ENCODE data around the gene CXCR6.
A peak's percentile ranks its signal among the peaks of the same experiment; 100 is the strongest.

The CXCR6 gene

GRCh38 chr3:45908761-45909160 is 34.5 kb upstream of the CXCR6 start:
- H3K4me2 ChIP-seq: peak overlapping the region in 10 of 11 experiments; percentile 19 to 73 (median 65); a peak in 15 of 22 replicates
- no peaks in the 10 kb centered on the region for H3K27me3 ChIP-seq
- H3K27ac ChIP-seq: no peak overlapping the region
- peaks cover 22 to 34% (median 31%) of the 10 kb centered on the region in 10 experiments for H3K4me1 ChIP-seq
- H4K20me1 ChIP-seq: no peaks in the 10 kb centered on the region
- H3K4me3 ChIP-seq: no peak overlapping the region
- no peak overlapping the region for H3K9ac ChIP-seq
- no peak for TF ChIP-seq Cebpa-rat (IDR thresholded peaks at IDR 0.05)
- H3K9me3 ChIP-seq (replicated peaks in 1 of 11): peaks cover 0 to 31% (median 6%) of the 10 kb centered on the region in 11 experiments; a peak in 10 of 22 replicates
- no peaks in the 10 kb centered on the region for H3K36me3 ChIP-seq

- no peak overlapping the region; a peak in 2 of 22 replicates for H3K27ac ChIP-seq
- H3K36me3 ChIP-seq: no peaks in the 10 kb centered on the region
- H3K27me3 ChIP-seq: no peaks in the 10 kb centered on the region
- H3K4me3 ChIP-seq: no peak overlapping the region
- H3K9ac ChIP-seq: no peak overlapping the region
- peak overlapping the region; percentile 19 to 73 (median 67) for H3K4me2 ChIP-seq
- H4K20me1 ChIP-seq: no peaks in the 10 kb centered on the region
- H3K9me3 ChIP-seq (replicated peaks in 1 of 11): peaks cover 0 to 27% (median 6%) of the 10 kb centered on the region in 11 experiments; a peak in 10 of 22 replicates
- H3K4me1 ChIP-seq: peaks cover 23 to 40% (median 34%) of the 10 kb centered on the region in 10 experiments
- no peak for TF ChIP-seq Cebpa-rat (IDR thresholded peaks at IDR 0.05)
Observed at GRCh38 chr3:45909542-45909941, 33.7 kb upstream of the CXCR6 start.

GRCh38 chr3:45910892-45911291 is 32.4 kb upstream of the CXCR6 start:
- Histone ChIP-seq H4K20me1 (no peaks in the 10 kb centered on the region), H3K4me2 (peak overlapping the region in 6 of 11 experiments; percentile 18 to 66 (median 46); a peak in 7 of 22 replicates), H3K9me3 (replicated peaks in 1 of 11) (peaks cover 0 to 13% (median 2%) of the 10 kb centered on the region in 11 experiments; a peak in 10 of 22 replicates), H3K36me3 (no peaks in the 10 kb centered on the region), H3K27ac (no peak overlapping the region), H3K4me3 (no peak overlapping the region), H3K27me3 (no peaks in the 10 kb centered on the region), H3K9ac (no peak overlapping the region), H3K4me1 (peaks cover 37 to 54% (median 47%) of the 10 kb centered on the region in 10 experiments)
- no peak for TF ChIP-seq Cebpa-rat (IDR thresholded peaks at IDR 0.05)

- TF ChIP-seq Cebpa-rat (IDR thresholded peaks at IDR 0.05): no peak
- H3K36me3 ChIP-seq: no peaks in the 10 kb centered on the region
Observed at GRCh38 chr3:45911511-45912226, 31.6 kb upstream of the CXCR6 start.

GRCh38 chr3:45912435-45912834 is 30.8 kb upstream of the CXCR6 start:
- Histone ChIP-seq H3K9ac (no peak overlapping the region), H3K27ac (no peak overlapping the region), H3K4me3 (no peak overlapping the region), H3K36me3 (peaks cover 0 to 3% (median 0%) of the 10 kb centered on the region in 11 experiments; a peak in 2 of 22 replicates), H3K27me3 (no peaks in the 10 kb centered on the region), H3K4me1 (peaks cover 46 to 69% (median 62%) of the 10 kb centered on the region in 10 experiments), H4K20me1 (no peaks in the 10 kb centered on the region), H3K4me2 (0 out of 22 replicates have a peak overlapping the region, but pooled peaks of 2 of the 11 experiments have one; percentile 27 to 41), H3K9me3 (replicated peaks in 1 of 11) (peaks cover 0 to 4% (median 0%) of the 10 kb centered on the region in 11 experiments; a peak in 1 of 22 replicates)
- no peak for TF ChIP-seq Cebpa-rat (IDR thresholded peaks at IDR 0.05)

More at GRCh38 chr3:45911511-45912226, 31.6 kb upstream of the CXCR6 start:
- Histone ChIP-seq H3K9ac (no peak overlapping the region), H4K20me1 (no peaks in the 10 kb centered on the region), H3K4me2 (peak overlapping the region; percentile 4 to 66 (median 26); a peak in 19 of 22 replicates), H3K9me3 (replicated peaks in 1 of 11) (peaks cover 0 to 5% (median 0%) of the 10 kb centered on the region in 11 experiments; a peak in 6 of 22 replicates), H3K4me3 (no peak overlapping the region), H3K27me3 (no peaks in the 10 kb centered on the region), H3K27ac (no peak overlapping the region), H3K4me1 (peaks cover 44 to 61% (median 55%) of the 10 kb centered on the region in 10 experiments)

GRCh38 chr3:45914362-45915058 is 28.8 kb upstream of the CXCR6 start:
- H3K9ac ChIP-seq: peak overlapping the region in 4 of 11 experiments; percentile 65 to 74 (median 66); a peak in 7 of 22 replicates
- TF ChIP-seq Cebpa-rat (IDR thresholded peaks at IDR 0.05): no peak
- no peaks in the 10 kb centered on the region for H4K20me1 ChIP-seq
- H3K4me1 ChIP-seq: peaks cover 37 to 60% (median 47%) of the 10 kb centered on the region in 10 experiments
- peak overlapping the region in 7 of 11 experiments; percentile 52 to 81 (median 74); a peak in 11 of 22 replicates for H3K27ac ChIP-seq
- peak overlapping the region; percentile 68 to 88 (median 79) for H3K4me2 ChIP-seq
- H3K9me3 ChIP-seq (replicated peaks in 1 of 11): peaks cover 0 to 4% (median 0%) of the 10 kb centered on the region in 11 experiments; a peak in 1 of 22 replicates
- peaks cover 0 to 22% (median 12%) of the 10 kb centered on the region in 11 experiments; a peak in 14 of 22 replicates for H3K36me3 ChIP-seq
- H3K27me3 ChIP-seq: no peaks in the 10 kb centered on the region
- no peak overlapping the region for H3K4me3 ChIP-seq

- no peak for TF ChIP-seq Cebpa-rat (IDR thresholded peaks at IDR 0.05)
- Histone ChIP-seq H3K4me1 (peaks cover 33 to 54% (median 42%) of the 10 kb centered on the region in 10 experiments), H3K4me3 (peak overlapping the region in 2 of 10 experiments; percentile 2 to 26; a peak in 3 of 20 replicates), H3K4me2 (peak overlapping the region; percentile 68 to 88 (median 79)), H3K9ac (peak overlapping the region in 6 of 11 experiments; percentile 27 to 74 (median 65); a peak in 10 of 22 replicates), H3K27ac (peak overlapping the region in 8 of 11 experiments; percentile 50 to 81 (median 67); a peak in 17 of 22 replicates), H3K36me3 (peaks cover under 1 to 27% (median 17%) of the 10 kb centered on the region in 11 experiments; a peak in 17 of 22 replicates), H3K27me3 (no peaks in the 10 kb centered on the region), H4K20me1 (no peaks in the 10 kb centered on the region), H3K9me3 (replicated peaks in 1 of 11) (peaks cover 0 to 4% (median 0%) of the 10 kb centered on the region in 11 experiments; a peak in 1 of 22 replicates)
Observed at GRCh38 chr3:45915059-45915439, 28.2 kb upstream of the CXCR6 start.

GRCh38 chr3:45915518-45916231 is 27.6 kb upstream of the CXCR6 start:
- H3K36me3 ChIP-seq: peaks cover 7 to 31% (median 23%) of the 10 kb centered on the region in 11 experiments; a peak in 20 of 22 replicates
- peak in 4 of 11 experiments; percentile 19 to 83 (median 53); a peak in 4 of 22 replicates for TF ChIP-seq Cebpa-rat (IDR thresholded peaks at IDR 0.05)
- peaks cover 0 to 4% (median 0%) of the 10 kb centered on the region in 11 experiments; a peak in 1 of 22 replicates for H3K9me3 ChIP-seq (replicated peaks in 1 of 11)
- peak overlapping the region in 10 of 11 experiments; percentile 6 to 74 (median 33); a peak in 13 of 22 replicates for H3K9ac ChIP-seq
- no peaks in the 10 kb centered on the region for H4K20me1 ChIP-seq
- H3K4me3 ChIP-seq: peak overlapping the region in 3 of 10 experiments; percentile 2 to 26 (median 5); a peak in 4 of 20 replicates
- H3K4me1 ChIP-seq: peaks cover 33 to 50% (median 40%) of the 10 kb centered on the region in 10 experiments
- H3K27me3 ChIP-seq: no peaks in the 10 kb centered on the region
- peak overlapping the region in 9 of 11 experiments; percentile 32 to 81 (median 60); a peak in 18 of 22 replicates for H3K27ac ChIP-seq
- H3K4me2 ChIP-seq: peak overlapping the region; percentile 68 to 88 (median 79)

All from BLaER1 treated with 17β-estradiol and CSF1 and Interleukin-3, amounts not matched to agents 10 nM and 100 nM (cell line).